CD14-positive monocyte (primary cell): Measurements from ENCODE around the gene FAM168A. TPM values are rescaled to one million over a fixed set of nuclear protein-coding genes. Genes with fewer than 3 reads are reported as not detected.

Experiments
- DNase-seq, 3 donors: peaks; one replicate each; pipeline ENCODE4 v3.0.0-alpha.2; 2011 to 2022
- H2AFZ ChIP-seq: 2 replicates; pipeline ENCODE4 v1.6.0; 2012; ENCODE audit warnings: mild to moderate bottlenecking, low read depth, low read length, inconsistent platforms; ENCODE audit not compliant: insufficient read depth, poor library complexity, severe bottlenecking
- H3K27ac ChIP-seq, 2 donors: 1 replicate in 1 of 2; 2 replicates in 1 of 2; pipeline ENCODE4 v1.5.1; 2012 to 2013; ENCODE audit warnings: low read length in 2 of 2, control low read depth in 1 of 2, inconsistent platforms in 1 of 2, low read depth in 1 of 2, mild to moderate bottlenecking in 1 of 2
- H3K27me3 ChIP-seq, 2 donors: one replicate each; pipeline versions ENCODE4 v1.6.0 to v1.6.1; 2011 to 2013; ENCODE audit warnings: low read length in 2 of 2; ENCODE audit not compliant: control insufficient read depth in 2 of 2, insufficient read depth in 2 of 2
- H3K36me3 ChIP-seq, 2 donors: replicated peaks in 1 of 2; 1 replicate in 1 of 2; 2 replicates in 1 of 2; pipeline versions ENCODE4 v1.5.1 to v1.6.1; 2012 to 2013; ENCODE audit warnings: low read length in 2 of 2, control low read depth in 1 of 2, inconsistent platforms in 1 of 2, mild to moderate bottlenecking in 1 of 2; ENCODE audit not compliant: insufficient read depth in 2 of 2, control insufficient read depth in 1 of 2
- H3K4me1 ChIP-seq, 2 donors: 1 replicate in 1 of 2; 2 replicates in 1 of 2; pipeline versions ENCODE4 v1.5.1 to v1.6.1; 2012 to 2013; ENCODE audit warnings: low read length in 2 of 2, control low read depth in 1 of 2, inconsistent platforms in 1 of 2, mild to moderate bottlenecking in 1 of 2, moderate library complexity in 1 of 2; ENCODE audit not compliant: insufficient read depth in 2 of 2, control insufficient read depth in 1 of 2
- H3K4me2 ChIP-seq: replicated peaks from 2 replicates; pipeline ENCODE3; 2012; ENCODE audit warnings: low read length, moderate library complexity, mild to moderate bottlenecking; ENCODE audit not compliant: poor library complexity, severe bottlenecking; ENCODE audit errors: extremely low read depth
- H3K4me3 ChIP-seq, 3 experiments: fragments of 200-600 bp in 1 of 3; sonication (generic) in 1 of 3; replicated peaks in 1 of 3; 1 replicate in 2 of 3; 2 replicates in 1 of 3; pipeline ENCODE4 v1.5.1; 2011 to 2013; ENCODE audit warnings: low read length in 3 of 3, mild to moderate bottlenecking in 3 of 3, control low read depth in 2 of 3, low read depth in 2 of 3, inconsistent platforms in 1 of 3, moderate library complexity in 1 of 3
- H3K79me2 ChIP-seq: 2 replicates; pipeline ENCODE4 v1.6.0; 2012; ENCODE audit warnings: mild to moderate bottlenecking, control low read depth, inconsistent platforms, low read length, moderate library complexity; ENCODE audit not compliant: insufficient read depth
- H3K9ac ChIP-seq: 2 replicates; pipeline ENCODE4 v1.6.0; 2017; ENCODE audit warnings: low read length, mild to moderate bottlenecking; ENCODE audit not compliant: insufficient read depth, poor library complexity, severe bottlenecking
- H3K9me3 ChIP-seq, 2 donors: replicated peaks in 1 of 2; 1 replicate in 1 of 2; 2 replicates in 1 of 2; pipeline versions ENCODE4 v1.5.1 to v1.6.1; 2012 to 2013; ENCODE audit warnings: low read length in 2 of 2, control low read depth in 1 of 2; ENCODE audit not compliant: control insufficient read depth in 1 of 2, insufficient read depth in 1 of 2
- H4K20me1 ChIP-seq: 2 replicates; pipeline ENCODE4 v1.6.0; 2012; ENCODE audit warnings: mild to moderate bottlenecking, low read length, control low read depth, moderate library complexity; ENCODE audit not compliant: insufficient read depth
- H3K27ac Mint-ChIP-seq, 7 donors: one replicate each; pipeline ENCODE4 v1.8.0; 2020; ENCODE audit warnings: mild to moderate bottlenecking in 7 of 7, mixed read lengths in 7 of 7, moderate library complexity in 6 of 7, inconsistent platforms in 2 of 7
- H3K27me3 Mint-ChIP-seq, 3 donors: one replicate each; pipeline ENCODE4 v1.8.0; 2021 to 2022; ENCODE audit warnings: low read depth in 3 of 3, mild to moderate bottlenecking in 3 of 3, mixed read lengths in 3 of 3, moderate library complexity in 3 of 3, inconsistent platforms in 1 of 3
- H3K36me3 Mint-ChIP-seq, 2 donors: one replicate each; pipeline ENCODE4 v1.8.0; 2020; ENCODE audit warnings: mixed read lengths in 2 of 2, inconsistent platforms in 1 of 2, mild to moderate bottlenecking in 1 of 2
- H3K4me1 Mint-ChIP-seq: one replicate; pipeline ENCODE4 v1.8.0; 2020; ENCODE audit warnings: mild to moderate bottlenecking, mixed read lengths
- H3K4me3 Mint-ChIP-seq, 2 donors: one replicate each; pipeline ENCODE4 v1.8.0; 2020; ENCODE audit warnings: mild to moderate bottlenecking in 2 of 2, mixed read lengths in 2 of 2, moderate library complexity in 1 of 2
- H3K9me3 Mint-ChIP-seq, 7 donors: one replicate each; pipeline ENCODE4 v1.8.0; 2020 to 2022; ENCODE audit warnings: mixed read lengths in 7 of 7, mild to moderate bottlenecking in 6 of 7, moderate library complexity in 6 of 7, inconsistent platforms in 2 of 7
- WGBS: methylation state at CpG from one replicate; pipeline ENCODE4 v1.1.5; 2013; ENCODE audit warnings: missing lambda C conversion rate; ENCODE audit not compliant: insufficient coverage; 5-methylcytosine and 5-hydroxymethylcytosine counted together
- intact Hi-C, 2 donors: fragments of 100-400 bp; cut with micrococcal nuclease; formaldehyde crosslinking; loops; one replicate each; pipeline versions ENCODE4 v1.15.0 to v1.15.1; 2023
- polyA plus RNA-seq, 3 donors: library from polyadenylated mRNA; depleted of rRNA in 1 of 3; unstranded in 2 of 3; stranded (reverse) in 1 of 3; fragments of 300-500 nt in 2 of 3; fragments of >200 nt in 1 of 3; fragmentation: Illumina TruSeq in 2 of 3; gene quantifications; 1 replicate in 2 of 3; 2 replicates in 1 of 3; pipeline ENCODE4 v1.2.3, GENCODE V29; 2012 to 2021
- TF ChIP-seq, protein P1 (sequence below): fragments of 200-600 bp; IDR thresholded peaks from one replicate; pipeline ENCODE4 v1.8.0; 2022; ENCODE audit warnings: antibody characterized with exemption, mild to moderate bottlenecking

Gene FAM168A
- polyA plus RNA-seq, 3 donors, result 1.4 to 13.3 (median 2.1) TPM

DNA sequence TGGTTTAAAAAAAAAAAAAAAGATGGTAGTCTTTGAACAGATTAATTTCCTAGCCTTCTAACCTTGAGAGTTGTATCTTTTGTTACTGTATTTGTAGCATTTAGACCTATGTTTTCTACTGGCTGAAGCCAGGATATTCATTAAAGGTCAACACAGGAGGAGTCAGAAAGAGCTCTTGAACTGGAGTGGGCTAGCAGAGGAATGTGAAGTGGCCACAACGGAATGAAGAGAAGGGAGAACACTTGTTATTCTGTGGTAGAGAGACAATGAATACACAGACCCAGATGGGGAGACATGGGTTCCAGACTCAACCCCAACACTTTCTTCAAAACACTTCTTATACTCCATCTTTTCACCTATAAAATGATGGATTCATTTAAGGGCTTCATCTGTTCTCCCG is 133.6 kb downstream of the FAM168A start:
- 83% methylated on average over 1 of the region's 2 CpGs for WGBS
- Histone ChIP-seq H3K27me3 (no peaks in the 10 kb centered on the region), H3K9me3 (no peaks in the 10 kb centered on the region), H3K4me1 (peaks cover 44 to 57% of the 10 kb centered on the region in 2 donors), H3K4me2 (no peak overlapping the region), H3K4me3 (no peak overlapping the region), H2AFZ (no peak overlapping the region), H3K9ac (no peak overlapping the region), H4K20me1 (no peaks in the 10 kb centered on the region), H3K36me3 (no peaks in the 10 kb centered on the region), H3K79me2 (peaks cover 25% of the 10 kb centered on the region), H3K27ac (no peak overlapping the region)
- intact Hi-C loops, result loop anchor here in 1 of 2 donors (10.0 kb wide), 1 partner anchor 130 kb away; the partner anchor contains the start of gene FAM168A
- H3K9me3 Mint-ChIP-seq, result peaks cover 0 to 5% (median 0%) of the 10 kb centered on the region in 7 donors
- H3K27me3 Mint-ChIP-seq, result no peaks in the 10 kb centered on the region
- DNase-seq, result no peak
- peaks cover 61% of the 10 kb centered on the region for H3K4me1 Mint-ChIP-seq
- peaks cover 8 to 19% of the 10 kb centered on the region in 2 donors for H3K36me3 Mint-ChIP-seq
- TF ChIP-seq, protein P1, sequence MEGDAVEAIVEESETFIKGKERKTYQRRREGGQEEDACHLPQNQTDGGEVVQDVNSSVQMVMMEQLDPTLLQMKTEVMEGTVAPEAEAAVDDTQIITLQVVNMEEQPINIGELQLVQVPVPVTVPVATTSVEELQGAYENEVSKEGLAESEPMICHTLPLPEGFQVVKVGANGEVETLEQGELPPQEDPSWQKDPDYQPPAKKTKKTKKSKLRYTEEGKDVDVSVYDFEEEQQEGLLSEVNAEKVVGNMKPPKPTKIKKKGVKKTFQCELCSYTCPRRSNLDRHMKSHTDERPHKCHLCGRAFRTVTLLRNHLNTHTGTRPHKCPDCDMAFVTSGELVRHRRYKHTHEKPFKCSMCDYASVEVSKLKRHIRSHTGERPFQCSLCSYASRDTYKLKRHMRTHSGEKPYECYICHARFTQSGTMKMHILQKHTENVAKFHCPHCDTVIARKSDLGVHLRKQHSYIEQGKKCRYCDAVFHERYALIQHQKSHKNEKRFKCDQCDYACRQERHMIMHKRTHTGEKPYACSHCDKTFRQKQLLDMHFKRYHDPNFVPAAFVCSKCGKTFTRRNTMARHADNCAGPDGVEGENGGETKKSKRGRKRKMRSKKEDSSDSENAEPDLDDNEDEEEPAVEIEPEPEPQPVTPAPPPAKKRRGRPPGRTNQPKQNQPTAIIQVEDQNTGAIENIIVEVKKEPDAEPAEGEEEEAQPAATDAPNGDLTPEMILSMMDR, result no peak
- peak overlapping the region in 1 of 7 donors; percentile 36 for H3K27ac Mint-ChIP-seq
- H3K4me3 Mint-ChIP-seq, result no peak overlapping the region

DNA sequence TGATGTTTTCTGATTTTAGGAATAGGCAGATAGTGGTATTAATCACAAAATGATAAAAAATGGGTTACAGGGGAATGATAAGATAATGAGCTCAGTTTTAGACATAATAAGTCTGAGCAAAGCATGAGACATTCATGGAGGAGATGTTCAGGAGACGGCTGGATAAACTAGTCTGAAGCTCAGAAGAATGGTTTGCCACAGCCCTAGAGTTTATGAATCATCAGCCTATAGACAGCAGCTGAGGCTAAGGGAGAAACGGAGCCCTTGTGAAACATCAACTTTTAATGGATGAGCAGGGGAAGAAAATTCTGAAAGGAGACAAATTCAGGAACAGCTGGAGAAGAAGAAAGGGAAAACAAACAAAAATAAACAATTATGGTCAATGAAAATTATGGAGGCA is 134.6 kb downstream of the FAM168A start:
- DNase-seq, result peak; percentile 47 to 78 (median 70)
- peaks cover 0 to 5% (median 0%) of the 10 kb centered on the region in 7 donors for H3K9me3 Mint-ChIP-seq
- peaks cover 8 to 19% of the 10 kb centered on the region in 2 donors for H3K36me3 Mint-ChIP-seq
- Histone ChIP-seq H3K4me2 (no peak overlapping the region), H3K9ac (no peak overlapping the region), H3K36me3 (no peaks in the 10 kb centered on the region), H3K27me3 (no peaks in the 10 kb centered on the region), H3K27ac (peak overlapping the region; percentile 88 to 93), H3K79me2 (peaks cover 25% of the 10 kb centered on the region), H3K9me3 (no peaks in the 10 kb centered on the region), H3K4me3 (no peak overlapping the region), H3K4me1 (peaks cover 47 to 62% of the 10 kb centered on the region in 2 donors), H2AFZ (no peak overlapping the region), H4K20me1 (no peaks in the 10 kb centered on the region)
- H3K4me1 Mint-ChIP-seq, result peaks cover 64% of the 10 kb centered on the region
- WGBS, result 13% methylated on average over 1 of the region's 2 CpGs
- no peaks in the 10 kb centered on the region for H3K27me3 Mint-ChIP-seq
- H3K27ac Mint-ChIP-seq, result peak overlapping the region; percentile 90 to 98 (median 98)
- TF ChIP-seq, protein P1, result no peak
- H3K4me3 Mint-ChIP-seq, result no peak overlapping the region
- intact Hi-C loops, result loop anchor here in 1 of 2 donors (10.0 kb wide), 1 partner anchor 131 kb away; the partner anchor contains the start of gene FAM168A
